Measurements from ENCODE around the gene PARK7.

DNA sequence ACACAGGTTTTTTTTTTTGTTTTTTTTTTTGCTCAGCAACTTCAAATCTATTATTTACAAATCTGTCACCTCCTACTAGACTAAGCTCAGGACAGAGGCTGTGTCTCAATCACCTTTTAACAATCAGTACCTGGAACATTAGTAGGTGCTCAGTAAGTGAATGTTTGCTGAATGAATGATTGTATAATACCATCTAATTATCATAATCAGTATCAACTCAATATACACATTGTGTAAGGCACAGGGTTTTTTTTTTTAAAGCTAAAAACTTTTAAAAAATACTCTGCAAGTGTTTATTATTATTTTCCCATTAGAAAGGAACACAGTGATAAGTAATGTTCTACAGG lies 55.4 kb downstream of the PARK7 start:
- TF ChIP-seq CREB1 (CRISPR knock-in tag; IDR thresholded peaks at IDR 0.05; ENCODE audit: low read depth) (no peak), EZH2 (IDR thresholded peaks at IDR 0.05; ENCODE audit: low read depth, unreplicated experiment) (no peak), POLR2AphosphoS5 (IDR thresholded peaks at IDR 0.05; ENCODE audit: low read depth) (no peak), JUNB (IDR thresholded peaks at IDR 0.05; ENCODE audit: unreplicated experiment) (no peak), ETS1 (IDR thresholded peaks at IDR 0.05) (no peak), EZH2phosphoT487 (IDR thresholded peaks at IDR 0.05; ENCODE audit: unreplicated experiment) (no peak)
- TF ChIP-seq, protein P1, sequence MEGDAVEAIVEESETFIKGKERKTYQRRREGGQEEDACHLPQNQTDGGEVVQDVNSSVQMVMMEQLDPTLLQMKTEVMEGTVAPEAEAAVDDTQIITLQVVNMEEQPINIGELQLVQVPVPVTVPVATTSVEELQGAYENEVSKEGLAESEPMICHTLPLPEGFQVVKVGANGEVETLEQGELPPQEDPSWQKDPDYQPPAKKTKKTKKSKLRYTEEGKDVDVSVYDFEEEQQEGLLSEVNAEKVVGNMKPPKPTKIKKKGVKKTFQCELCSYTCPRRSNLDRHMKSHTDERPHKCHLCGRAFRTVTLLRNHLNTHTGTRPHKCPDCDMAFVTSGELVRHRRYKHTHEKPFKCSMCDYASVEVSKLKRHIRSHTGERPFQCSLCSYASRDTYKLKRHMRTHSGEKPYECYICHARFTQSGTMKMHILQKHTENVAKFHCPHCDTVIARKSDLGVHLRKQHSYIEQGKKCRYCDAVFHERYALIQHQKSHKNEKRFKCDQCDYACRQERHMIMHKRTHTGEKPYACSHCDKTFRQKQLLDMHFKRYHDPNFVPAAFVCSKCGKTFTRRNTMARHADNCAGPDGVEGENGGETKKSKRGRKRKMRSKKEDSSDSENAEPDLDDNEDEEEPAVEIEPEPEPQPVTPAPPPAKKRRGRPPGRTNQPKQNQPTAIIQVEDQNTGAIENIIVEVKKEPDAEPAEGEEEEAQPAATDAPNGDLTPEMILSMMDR (conservative IDR thresholded peaks at IDR 0.05; ENCODE audit: low read depth in 2 of 2) = no peak

All from GM23338 (cell line).